CD14-positive monocyte (primary cell): ENCODE measurements around the gene RPS6KL1. TPM values are rescaled to one million over a fixed set of nuclear protein-coding genes. Genes with fewer than 3 reads are reported as not detected.

Source experiments
- DNase-seq, 3 donors: peaks; one replicate each; pipeline ENCODE4 v3.0.0-alpha.2; 2011 to 2022
- H2AFZ ChIP-seq: 2 replicates; pipeline ENCODE4 v1.6.0; 2012; ENCODE audit warnings: mild to moderate bottlenecking, low read depth, low read length, inconsistent platforms; ENCODE audit not compliant: insufficient read depth, poor library complexity, severe bottlenecking
- H3K27ac ChIP-seq, 2 donors: 1 replicate in 1 of 2; 2 replicates in 1 of 2; pipeline ENCODE4 v1.5.1; 2012 to 2013; ENCODE audit warnings: low read length in 2 of 2, control low read depth in 1 of 2, inconsistent platforms in 1 of 2, low read depth in 1 of 2, mild to moderate bottlenecking in 1 of 2
- H3K27me3 ChIP-seq, 2 donors: one replicate each; pipeline versions ENCODE4 v1.6.0 to v1.6.1; 2011 to 2013; ENCODE audit warnings: low read length in 2 of 2; ENCODE audit not compliant: control insufficient read depth in 2 of 2, insufficient read depth in 2 of 2
- H3K36me3 ChIP-seq, 2 donors: replicated peaks in 1 of 2; 1 replicate in 1 of 2; 2 replicates in 1 of 2; pipeline versions ENCODE4 v1.5.1 to v1.6.1; 2012 to 2013; ENCODE audit warnings: low read length in 2 of 2, control low read depth in 1 of 2, inconsistent platforms in 1 of 2, mild to moderate bottlenecking in 1 of 2; ENCODE audit not compliant: insufficient read depth in 2 of 2, control insufficient read depth in 1 of 2
- H3K4me1 ChIP-seq, 2 donors: 1 replicate in 1 of 2; 2 replicates in 1 of 2; pipeline versions ENCODE4 v1.5.1 to v1.6.1; 2012 to 2013; ENCODE audit warnings: low read length in 2 of 2, control low read depth in 1 of 2, inconsistent platforms in 1 of 2, mild to moderate bottlenecking in 1 of 2, moderate library complexity in 1 of 2; ENCODE audit not compliant: insufficient read depth in 2 of 2, control insufficient read depth in 1 of 2
- H3K4me2 ChIP-seq: replicated peaks from 2 replicates; pipeline ENCODE3; 2012; ENCODE audit warnings: low read length, moderate library complexity, mild to moderate bottlenecking; ENCODE audit not compliant: poor library complexity, severe bottlenecking; ENCODE audit errors: extremely low read depth
- H3K4me3 ChIP-seq, 3 experiments: fragments of 200-600 bp in 1 of 3; sonication (generic) in 1 of 3; replicated peaks in 1 of 3; 1 replicate in 2 of 3; 2 replicates in 1 of 3; pipeline ENCODE4 v1.5.1; 2011 to 2013; ENCODE audit warnings: low read length in 3 of 3, mild to moderate bottlenecking in 3 of 3, control low read depth in 2 of 3, low read depth in 2 of 3, inconsistent platforms in 1 of 3, moderate library complexity in 1 of 3
- H3K79me2 ChIP-seq: 2 replicates; pipeline ENCODE4 v1.6.0; 2012; ENCODE audit warnings: mild to moderate bottlenecking, control low read depth, inconsistent platforms, low read length, moderate library complexity; ENCODE audit not compliant: insufficient read depth
- H3K9ac ChIP-seq: 2 replicates; pipeline ENCODE4 v1.6.0; 2017; ENCODE audit warnings: low read length, mild to moderate bottlenecking; ENCODE audit not compliant: insufficient read depth, poor library complexity, severe bottlenecking
- H3K9me3 ChIP-seq, 2 donors: replicated peaks in 1 of 2; 1 replicate in 1 of 2; 2 replicates in 1 of 2; pipeline versions ENCODE4 v1.5.1 to v1.6.1; 2012 to 2013; ENCODE audit warnings: low read length in 2 of 2, control low read depth in 1 of 2; ENCODE audit not compliant: control insufficient read depth in 1 of 2, insufficient read depth in 1 of 2
- H4K20me1 ChIP-seq: 2 replicates; pipeline ENCODE4 v1.6.0; 2012; ENCODE audit warnings: mild to moderate bottlenecking, low read length, control low read depth, moderate library complexity; ENCODE audit not compliant: insufficient read depth
- H3K27ac Mint-ChIP-seq, 7 donors: one replicate each; pipeline ENCODE4 v1.8.0; 2020; ENCODE audit warnings: mild to moderate bottlenecking in 7 of 7, mixed read lengths in 7 of 7, moderate library complexity in 6 of 7, inconsistent platforms in 2 of 7
- H3K27me3 Mint-ChIP-seq, 3 donors: one replicate each; pipeline ENCODE4 v1.8.0; 2021 to 2022; ENCODE audit warnings: low read depth in 3 of 3, mild to moderate bottlenecking in 3 of 3, mixed read lengths in 3 of 3, moderate library complexity in 3 of 3, inconsistent platforms in 1 of 3
- H3K36me3 Mint-ChIP-seq, 2 donors: one replicate each; pipeline ENCODE4 v1.8.0; 2020; ENCODE audit warnings: mixed read lengths in 2 of 2, inconsistent platforms in 1 of 2, mild to moderate bottlenecking in 1 of 2
- H3K4me1 Mint-ChIP-seq: one replicate; pipeline ENCODE4 v1.8.0; 2020; ENCODE audit warnings: mild to moderate bottlenecking, mixed read lengths
- H3K4me3 Mint-ChIP-seq, 2 donors: one replicate each; pipeline ENCODE4 v1.8.0; 2020; ENCODE audit warnings: mild to moderate bottlenecking in 2 of 2, mixed read lengths in 2 of 2, moderate library complexity in 1 of 2
- H3K9me3 Mint-ChIP-seq, 7 donors: one replicate each; pipeline ENCODE4 v1.8.0; 2020 to 2022; ENCODE audit warnings: mixed read lengths in 7 of 7, mild to moderate bottlenecking in 6 of 7, moderate library complexity in 6 of 7, inconsistent platforms in 2 of 7
- CTCF ChIP-seq: fragments of 200-600 bp; IDR thresholded peaks from one replicate; pipeline ENCODE4 v1.8.0; 2022; ENCODE audit warnings: antibody characterized with exemption, mild to moderate bottlenecking
- WGBS: methylation state at CpG from one replicate; pipeline ENCODE4 v1.1.5; 2013; ENCODE audit warnings: missing lambda C conversion rate; ENCODE audit not compliant: insufficient coverage; 5-methylcytosine and 5-hydroxymethylcytosine counted together
- intact Hi-C, 2 donors: fragments of 100-400 bp; cut with micrococcal nuclease; formaldehyde crosslinking; loops; one replicate each; pipeline versions ENCODE4 v1.15.0 to v1.15.1; 2023
- polyA plus RNA-seq, 3 donors: library from polyadenylated mRNA; depleted of rRNA in 1 of 3; unstranded in 2 of 3; stranded (reverse) in 1 of 3; fragments of 300-500 nt in 2 of 3; fragments of >200 nt in 1 of 3; fragmentation: Illumina TruSeq in 2 of 3; gene quantifications; 1 replicate in 2 of 3; 2 replicates in 1 of 3; pipeline ENCODE4 v1.2.3, GENCODE V29; 2012 to 2021

The RPS6KL1 gene
- polyA plus RNA-seq, 3 donors, result 0.13 TPM; not detected in 2

GRCh38 chr14:74959596-74960180, 36.6 kb upstream of the RPS6KL1 start:
- Histone ChIP-seq H3K27ac (no peak overlapping the region), H3K4me1 (peaks cover 29 to 42% of the 10 kb centered on the region in 2 donors), H3K79me2 (no peaks in the 10 kb centered on the region), H3K4me2 (no peak overlapping the region), H4K20me1 (no peaks in the 10 kb centered on the region), H3K9me3 (no peaks in the 10 kb centered on the region), H3K27me3 (peaks cover 3 to 12% of the 10 kb centered on the region in 2 donors), H3K9ac (no peak overlapping the region), H2AFZ (no peak overlapping the region), H3K36me3 (no peaks in the 10 kb centered on the region), H3K4me3 (no peak overlapping the region)
- Mint-ChIP-seq H3K4me1 (peaks cover 35% of the 10 kb centered on the region), H3K9me3 (no peaks in the 10 kb centered on the region), H3K4me3 (no peak overlapping the region), H3K36me3 (peaks cover 0 to 4% of the 10 kb centered on the region in 2 donors), H3K27me3 (peaks cover 17 to 24% (median 19%) of the 10 kb centered on the region in 3 donors), H3K27ac (no peak overlapping the region)
- WGBS, result 73% methylated on average over 5 of the region's 5 CpGs
- DNase-seq, result no peak
- TF ChIP-seq CTCF, result no peak
- intact Hi-C loops, result no loop called here

GRCh38 chr14:74956280-74957072, 33.4 kb upstream of the RPS6KL1 start:
- no peaks in the 10 kb centered on the region for H3K79me2 ChIP-seq
- intact Hi-C loops, result no loop called here
- H3K4me1 ChIP-seq, result peaks cover 9 to 20% of the 10 kb centered on the region in 2 donors
- H2AFZ ChIP-seq, result no peak overlapping the region
- H3K9me3 ChIP-seq, result no peaks in the 10 kb centered on the region
- H3K27ac ChIP-seq, result no peak overlapping the region
- Mint-ChIP-seq H3K9me3 (peaks cover 0 to 3% (median 0%) of the 10 kb centered on the region in 7 donors), H3K4me3 (peak overlapping the region in 1 of 2 donors; percentile 43), H3K27ac (peak overlapping the region in 1 of 7 donors; percentile 0), H3K4me1 (peaks cover 11% of the 10 kb centered on the region), H3K36me3 (no peaks in the 10 kb centered on the region), H3K27me3 (peaks cover 13 to 34% (median 20%) of the 10 kb centered on the region in 3 donors)
- H3K4me2 ChIP-seq, result no peak overlapping the region
- WGBS, result 98% methylated on average over 21 of the region's 24 CpGs
- no peak overlapping the region for H3K9ac ChIP-seq
- TF ChIP-seq CTCF, result no peak
- no peaks in the 10 kb centered on the region for H4K20me1 ChIP-seq
- H3K4me3 ChIP-seq, result no peak overlapping the region
- H3K27me3 ChIP-seq, result peaks cover 3 to 23% of the 10 kb centered on the region in 2 donors
- no peaks in the 10 kb centered on the region for H3K36me3 ChIP-seq
- DNase-seq, result no peak
